H1 (cell line): ENCODE measurements around the gene ZC2HC1C. TPM values are rescaled to one million over a fixed set of nuclear protein-coding genes. Genes with fewer than 3 reads are reported as not detected.

Experiments
- CHD7 ChIP-seq: fragments of 300-600 bp; sonication (generic); IDR thresholded peaks from 2 replicates; pipeline ENCODE4 v1.7.1; 2012; ENCODE audit warnings: low read length, moderate library complexity, mild to moderate bottlenecking, inconsistent platforms; ENCODE audit not compliant: insufficient replicate concordance
- polyA plus RNA-seq, 7 experiments: library from polyadenylated mRNA; depleted of rRNA in 3 of 7; stranded (reverse) in 5 of 7; unstranded in 2 of 7; fragments of >200 nt in 5 of 7; fragments of 200-250 nt in 2 of 7; gene quantifications; 1 replicate in 5 of 7; 2 replicates in 1 of 7; 4 replicates in 1 of 7; pipeline versions ENCODE4 v1.2.1 to v1.2.3, GENCODE V29; 2011 to 2013; ENCODE audit warnings: missing spikeins in 2 of 7, mixed read lengths in 2 of 7
- total RNA-seq: library from RNA; stranded (reverse); fragmentation: NEBNext Ultra II Directional; extraction: Animal tissue kit (Norgen Biotek cat#: 25700); gene quantifications from 2 replicates; pipeline ENCODE4 v1.2.1, GENCODE V29; 2021

Gene ZC2HC1C
- total and polyA plus RNA-seq, 2 of the 8 experiments (the other 6 are each of a cell fraction or from before 2014, with no cell fraction given) = 0.57 to 1.2 TPM

DNA sequence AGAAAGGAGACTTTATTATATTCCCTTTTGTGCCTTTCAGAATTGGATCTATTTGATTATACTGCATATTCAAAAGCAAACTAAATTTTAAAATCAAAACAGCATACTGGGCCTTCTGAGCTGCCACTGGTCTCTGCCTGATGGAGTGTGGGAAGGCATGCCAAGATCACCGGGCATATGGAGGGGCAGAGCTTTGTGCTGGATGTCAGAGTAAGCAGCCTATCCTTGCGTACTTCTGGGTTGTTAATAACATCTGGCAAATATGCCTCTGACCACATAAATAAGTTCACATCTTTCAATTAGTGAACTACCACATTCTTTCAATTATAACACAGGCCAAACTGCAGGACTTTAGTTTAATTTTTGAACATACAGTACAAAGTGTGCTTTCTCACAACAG lies 36.5 kb upstream of the ZC2HC1C start (continued):
- TF ChIP-seq CHD7 = no peak
